HG03565 (cell line): Measurements from ENCODE around the gene ANAPC2.

ENCODE experiments used
- ATAC-seq: cut with Tn5 transposase; IDR thresholded peaks from one replicate; pipeline ENCODE4 v1.9.1; 2021; ENCODE audit warnings: mild to moderate bottlenecking, moderate library complexity; ENCODE audit not compliant: unreplicated experiment

The ANAPC2 gene

GRCh38 chr9:137227853-137228505 is 39.6 kb upstream of the ANAPC2 start:
- no peak for ATAC-seq

GRCh38 chr9:137227054-137227852 is 38.9 kb upstream of the ANAPC2 start, which contains the start of gene RNF224:
TSS of gene RNF224 (plus strand) at chr9:137227502. CDS start at chr9:137228336, 834 bp downstream.
- no peak for ATAC-seq

DNA sequence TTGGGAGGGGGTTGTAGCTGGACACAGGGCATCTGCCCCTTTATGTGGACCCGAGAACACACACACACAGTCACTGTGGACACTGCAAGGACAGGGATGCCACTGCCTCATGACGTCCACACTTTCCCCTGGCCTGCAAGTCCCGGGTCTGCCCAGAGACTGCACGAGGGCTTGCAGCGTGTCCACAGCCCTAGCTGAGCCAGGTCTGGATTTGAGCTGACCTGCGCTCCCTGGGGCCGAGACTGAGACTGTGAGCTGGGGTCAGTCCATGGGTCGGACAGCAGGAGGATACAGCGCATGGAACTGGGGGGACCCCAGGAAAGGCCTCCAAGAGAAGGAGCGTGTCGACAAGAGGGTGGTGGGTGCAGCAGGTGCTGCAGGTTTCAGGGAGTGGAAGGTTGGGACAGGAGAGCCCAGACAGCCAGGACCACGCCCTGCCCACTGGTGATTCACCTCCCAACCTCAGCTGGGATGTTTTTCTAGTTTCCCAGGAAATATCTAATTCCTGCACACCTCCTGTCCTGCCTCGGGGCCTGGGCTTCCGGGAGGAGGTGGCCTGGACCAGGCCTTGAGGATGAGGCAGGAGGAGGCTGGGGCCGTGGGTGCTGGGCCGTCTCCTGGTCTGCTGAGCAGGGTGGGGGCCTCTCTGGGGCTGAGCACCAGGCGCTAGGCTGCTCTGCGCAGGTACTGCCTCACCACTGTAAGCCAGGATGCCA is 38.1 kb upstream of the ANAPC2 start:
- no peak for ATAC-seq

DNA sequence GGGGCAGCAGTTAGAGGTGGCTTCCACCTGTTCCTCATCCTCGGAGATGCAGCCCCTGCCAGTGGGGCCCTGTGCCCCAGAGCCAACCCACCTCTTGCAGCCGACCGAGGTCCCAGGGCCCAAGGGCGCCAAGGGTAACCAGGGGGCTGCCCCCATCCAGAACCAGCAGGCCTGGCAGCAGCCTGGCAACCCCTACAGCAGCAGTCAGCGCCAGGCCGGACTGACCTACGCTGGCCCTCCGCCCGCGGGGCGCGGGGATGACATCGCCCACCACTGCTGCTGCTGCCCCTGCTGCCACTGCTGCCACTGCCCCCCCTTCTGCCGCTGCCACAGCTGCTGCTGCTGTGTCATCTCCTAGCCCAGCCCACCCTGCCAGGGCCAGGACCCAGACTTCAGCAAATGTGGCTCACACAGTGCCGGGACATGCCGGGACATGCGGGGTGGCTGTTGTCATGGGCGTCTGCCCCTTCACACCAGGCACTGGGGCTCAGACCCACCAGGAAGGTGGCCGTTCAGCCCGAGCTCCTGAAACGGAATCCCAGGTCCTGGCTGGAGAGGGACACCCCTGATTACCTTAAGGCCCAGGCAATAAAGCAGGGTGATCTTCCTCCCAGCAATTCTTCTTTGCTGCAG is 37.5 kb upstream of the ANAPC2 start:
- ATAC-seq = no peak

DNA sequence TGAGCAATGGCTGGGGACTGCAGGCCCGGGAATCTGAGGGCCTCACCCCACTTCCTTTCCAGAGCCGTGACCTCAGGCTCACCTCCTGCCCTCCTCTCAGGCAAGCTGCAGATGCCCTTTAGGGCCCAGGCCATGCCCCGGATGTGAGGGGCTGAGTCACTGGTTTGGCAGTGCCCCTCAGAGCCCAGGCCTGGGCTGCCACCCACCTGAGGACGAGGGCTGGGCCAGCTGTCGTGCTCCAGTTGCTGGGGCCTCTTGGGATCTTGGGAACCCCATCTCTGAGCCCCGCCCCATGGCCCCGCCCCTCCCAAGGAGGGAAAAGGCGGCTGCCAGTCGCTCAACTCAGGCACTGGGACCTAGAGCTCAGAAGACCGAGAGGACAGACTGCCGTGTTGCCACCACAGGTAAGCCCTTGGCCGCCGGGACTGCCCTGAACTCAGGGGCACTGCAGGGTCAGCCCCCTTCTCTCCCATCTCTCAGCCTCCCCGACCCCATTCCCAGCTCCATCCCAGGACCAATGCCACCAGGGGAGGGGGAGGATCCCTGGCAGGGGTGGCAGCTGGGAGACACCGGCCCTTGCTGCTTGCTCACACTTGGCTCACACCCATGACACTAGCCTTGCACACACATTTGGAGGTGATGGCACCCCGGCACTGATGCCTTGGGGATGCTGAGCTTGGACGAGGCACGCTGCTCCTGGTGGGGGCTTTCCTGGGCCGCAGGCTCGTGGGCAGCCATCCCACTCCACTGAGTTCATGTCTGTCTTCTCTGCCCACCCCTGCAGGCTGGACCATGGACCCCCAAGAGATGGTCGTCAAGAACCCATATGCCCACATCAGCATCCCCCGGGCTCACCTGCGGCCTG is 36.7 kb upstream of the ANAPC2 start, which contains the start of gene CYSRT1:
TSS of gene CYSRT1 (plus strand) at position 345 of the 865 bp plus-strand sequence. CDS start at position 793, 448 bp downstream.
- ATAC-seq = no peak

DNA sequence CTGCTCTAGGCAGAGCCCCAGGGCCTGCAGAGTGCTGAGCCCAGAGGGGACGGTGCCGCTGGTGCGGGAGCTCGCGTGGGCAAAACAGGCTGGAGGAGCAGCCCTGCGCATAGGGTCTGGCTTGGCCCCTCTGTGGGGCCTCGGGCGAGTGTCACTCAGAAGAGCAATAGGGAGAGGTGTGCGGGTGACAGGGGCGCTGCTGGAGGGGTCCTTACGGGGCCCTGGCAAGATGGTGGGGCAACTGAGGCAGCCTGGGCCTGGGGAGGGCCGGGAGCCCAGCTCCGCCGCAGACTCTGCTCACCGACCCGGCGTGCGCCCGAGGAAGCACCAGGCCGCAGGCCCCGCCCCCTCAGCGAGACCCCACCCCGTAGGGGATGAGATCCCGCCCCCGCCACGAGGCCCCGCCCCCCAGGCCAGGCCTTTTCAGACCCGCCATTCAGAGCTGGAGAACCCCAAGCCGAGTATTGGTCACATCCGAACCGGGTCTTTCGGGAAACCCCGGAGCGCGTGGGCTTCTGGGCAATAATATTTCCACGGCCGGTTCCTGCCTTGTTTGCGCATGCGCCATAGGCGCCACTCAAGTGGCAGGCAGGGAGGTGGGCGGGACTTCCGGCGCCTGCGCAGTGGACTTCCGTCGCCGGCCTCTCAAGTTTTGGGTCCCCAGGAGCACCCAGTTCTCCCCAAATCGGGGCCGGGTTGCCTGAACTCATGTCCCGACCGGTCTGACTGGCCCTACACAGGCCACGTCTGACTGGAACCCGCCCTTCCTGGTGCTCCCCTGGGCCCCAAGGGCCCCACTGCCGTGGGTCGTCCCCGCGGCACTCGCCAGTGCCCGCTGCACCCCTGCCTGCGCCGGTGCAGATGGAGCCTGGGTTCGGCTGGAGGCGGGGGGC is 35.0 kb upstream of the ANAPC2 start:
- peak; percentile 68 for ATAC-seq

DNA sequence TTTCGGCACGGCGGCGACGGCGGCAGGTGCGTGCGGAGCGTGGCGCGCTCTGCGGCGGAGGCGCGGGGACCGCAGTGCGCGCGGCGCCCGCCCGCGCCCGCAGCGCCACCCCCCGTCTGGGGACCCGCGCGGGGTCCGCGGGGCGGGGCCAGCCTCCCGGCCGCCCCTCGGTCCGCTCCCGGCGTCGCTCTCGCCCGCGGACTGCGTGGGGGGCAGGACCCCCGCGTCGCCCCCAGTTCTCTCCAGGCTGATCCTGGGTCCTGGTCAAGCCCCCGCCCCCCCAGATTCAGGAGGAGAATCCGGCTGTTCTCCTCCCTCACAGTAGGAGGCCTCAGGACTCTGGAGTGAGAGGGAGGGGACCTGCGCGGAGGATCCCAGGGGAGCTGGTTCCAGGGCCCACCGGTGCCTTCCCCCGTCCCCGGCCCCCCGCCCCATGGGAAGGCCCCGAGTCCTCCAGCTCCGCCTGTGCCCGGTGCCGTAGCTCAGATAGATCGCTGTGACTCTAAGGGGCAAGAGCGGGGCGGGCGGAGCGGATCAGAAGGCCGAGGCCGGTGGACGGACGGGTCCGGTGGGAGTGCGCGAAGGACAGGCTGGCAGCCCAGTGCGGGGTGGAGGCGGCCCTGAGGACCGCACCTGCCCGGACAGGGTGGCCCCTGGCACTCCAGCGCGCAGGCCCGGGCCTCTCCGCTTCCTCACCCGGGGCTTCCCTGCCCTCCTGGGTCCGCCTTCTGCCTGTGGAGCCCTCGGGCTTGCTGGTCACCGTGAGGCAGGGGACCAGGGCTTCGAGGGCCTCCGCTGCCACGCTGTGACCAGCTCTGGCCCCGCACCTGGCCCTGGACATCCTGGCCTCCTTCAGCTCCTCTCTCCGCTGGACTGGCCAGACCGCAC is 34.1 kb upstream of the ANAPC2 start, which contains the start of gene RNF208:
TSS of gene RNF208 (minus strand) at position 51 of the 888 bp plus-strand sequence. CDS start 1,028 bp downstream, outside the sequence.
- no peak for ATAC-seq

- ATAC-seq = no peak
Observed at GRCh38 chr9:137221506-137222111, 33.2 kb upstream of the ANAPC2 start.

DNA sequence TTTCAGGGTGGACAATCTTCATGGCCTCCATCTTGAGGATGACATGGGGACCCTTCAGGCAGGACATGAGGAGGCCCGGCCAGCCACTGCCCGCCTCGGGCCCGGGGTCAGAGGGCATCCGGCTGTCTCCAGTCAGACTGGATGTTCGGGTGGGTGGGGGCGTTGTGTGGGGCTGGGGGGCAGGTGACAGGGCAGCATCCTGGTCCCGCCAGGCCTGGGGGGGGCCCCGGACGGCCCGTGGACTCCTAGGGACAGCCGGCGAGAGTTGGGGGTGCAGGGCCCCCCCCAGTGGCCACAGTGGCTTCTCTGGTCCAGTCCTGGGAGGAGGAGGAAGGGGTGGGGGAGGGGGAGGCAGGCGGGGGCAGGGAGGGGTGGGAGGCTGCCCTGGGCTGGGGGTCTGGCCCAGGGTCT is 32.7 kb upstream of the ANAPC2 start:
- ATAC-seq = no peak

GRCh38 chr9:137220317-137221094 is 32.1 kb upstream of the ANAPC2 start:
- ATAC-seq = no peak

DNA sequence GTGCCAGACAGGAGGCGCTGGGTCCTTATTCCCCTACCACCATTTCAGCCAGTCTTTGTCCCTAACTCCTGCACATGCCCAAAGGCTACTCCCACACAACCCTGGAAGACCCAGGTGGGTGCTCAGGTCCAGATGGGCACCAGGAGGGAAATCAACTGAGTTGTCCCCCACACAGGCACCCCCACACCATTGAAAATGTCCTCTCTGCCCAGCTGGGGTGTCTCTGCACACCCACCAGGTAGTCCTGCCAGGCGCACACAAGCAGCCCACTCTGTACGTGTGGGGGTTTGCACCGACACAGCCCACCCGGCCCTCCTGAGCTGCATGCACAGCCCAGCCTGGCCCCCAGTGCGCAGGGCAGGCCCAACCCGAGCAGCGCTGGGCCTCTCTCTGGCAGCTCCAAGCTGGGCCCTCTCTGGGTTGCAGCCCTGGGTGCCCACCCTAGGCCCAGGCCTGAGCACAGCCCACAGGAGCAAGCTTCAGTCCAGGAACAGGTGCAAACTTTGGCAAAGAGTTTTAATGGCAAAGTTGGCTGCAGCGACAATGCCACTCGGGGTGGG is 31.5 kb upstream of the ANAPC2 start:
- no peak for ATAC-seq

- no peak for ATAC-seq
Observed at GRCh38 chr9:137218754-137219271, 30.5 kb upstream of the ANAPC2 start.

DNA sequence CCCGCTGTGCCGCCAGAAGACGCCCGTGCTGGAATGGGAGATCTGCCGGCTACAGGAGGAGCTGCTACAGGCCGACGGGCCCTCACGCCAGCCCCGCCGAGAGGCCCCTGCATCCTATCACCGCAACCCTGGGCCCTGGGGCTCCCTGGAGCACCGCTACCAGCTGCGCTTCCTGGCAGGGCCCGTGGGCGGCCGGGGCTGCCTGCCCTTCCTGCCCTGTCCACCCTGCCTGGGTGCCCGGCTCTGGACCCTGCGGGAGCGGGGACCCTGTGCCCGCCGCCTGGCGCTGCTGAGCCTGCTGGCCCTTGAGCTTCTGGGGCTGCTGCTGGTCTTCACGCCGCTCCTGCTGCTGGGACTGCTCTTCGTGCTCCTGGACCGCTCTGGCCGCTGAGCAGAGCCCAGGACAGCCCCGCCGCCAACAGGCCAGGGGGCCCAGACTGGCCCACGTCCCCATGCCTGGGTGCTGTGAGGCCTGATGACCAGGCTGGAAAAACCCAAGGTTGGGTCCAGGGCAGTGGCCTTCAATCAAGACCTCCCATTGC is 29.9 kb upstream of the ANAPC2 start:
- no peak for ATAC-seq

- ATAC-seq = no peak
Observed at GRCh38 chr9:137217276-137218211, 29.2 kb upstream of the ANAPC2 start.
